DMS114 treated with DMSO at 0.1 percent for 48 hours (cell line): Measurements from ENCODE around the gene GOPC.

Experiments used
- DNase-seq: peaks from one replicate; lab custom pipeline; 2025; ENCODE audit not compliant: unreplicated experiment; lab: John Stamatoyannopoulos, UW

Gene GOPC

GRCh38 chr6:117550078-117550600 lies 52.2 kb downstream of the GOPC start:
- DNase-seq = no peak

- no peak for DNase-seq
These were observed 52.7 kb downstream of the GOPC start for GRCh38 chr6:117549611-117550010.

GRCh38 chr6:117548797-117549301 lies 53.5 kb downstream of the GOPC start:
- DNase-seq = no peak

- DNase-seq = no peak
These were observed 54.4 kb downstream of the GOPC start for GRCh38 chr6:117547688-117548621.

- no peak for DNase-seq
These were observed 55.6 kb downstream of the GOPC start for GRCh38 chr6:117546674-117547073.

GRCh38 chr6:117545161-117545595 lies 57.1 kb downstream of the GOPC start:
- DNase-seq = no peak

- no peak for DNase-seq
These were observed 57.6 kb downstream of the GOPC start for GRCh38 chr6:117544716-117545115.

GRCh38 chr6:117542493-117542892 lies 59.8 kb downstream of the GOPC start:
- no peak for DNase-seq

- no peak for DNase-seq
These were observed 61.6 kb downstream of the GOPC start for GRCh38 chr6:117540670-117541069.

- no peak for DNase-seq
These were observed 63.7 kb downstream of the GOPC start for GRCh38 chr6:117538615-117539014.

GRCh38 chr6:117536317-117536716 lies 66.0 kb downstream of the GOPC start:
- DNase-seq = no peak

GRCh38 chr6:117534974-117535373 lies 67.3 kb downstream of the GOPC start:
- DNase-seq = no peak

- DNase-seq = no peak
These were observed 68.5 kb downstream of the GOPC start for GRCh38 chr6:117533775-117534174.

GRCh38 chr6:117531809-117532725 lies 70.2 kb downstream of the GOPC start:
- no peak for DNase-seq

GRCh38 chr6:117531346-117531745 lies 71.0 kb downstream of the GOPC start:
- DNase-seq = no peak

- no peak for DNase-seq
These were observed 71.7 kb downstream of the GOPC start for GRCh38 chr6:117530467-117531242.

GRCh38 chr6:117525607-117526006 lies 76.7 kb downstream of the GOPC start:
- DNase-seq = no peak

- DNase-seq = no peak
These were observed 80.4 kb downstream of the GOPC start for GRCh38 chr6:117521791-117522502.

GRCh38 chr6:117520603-117521395 lies 81.5 kb downstream of the GOPC start:
- no peak for DNase-seq
